ENCODE measurements around the gene LEO1.

LEO1 gene

GRCh38 chr15:51973775-51974174 is 2.2 kb upstream of the LEO1 start:
- DNase-seq (ENCODE audit: extremely low read depth, low read depth) = no peak
- TF ChIP-seq CTCF (IDR thresholded peaks at IDR 0.05; ENCODE audit: low read depth, low read length, missing control alignments) = no peak
- H3K4me3 ChIP-seq (replicated peaks; ENCODE audit: low read depth, low read length) = no peak overlapping the region

DNA sequence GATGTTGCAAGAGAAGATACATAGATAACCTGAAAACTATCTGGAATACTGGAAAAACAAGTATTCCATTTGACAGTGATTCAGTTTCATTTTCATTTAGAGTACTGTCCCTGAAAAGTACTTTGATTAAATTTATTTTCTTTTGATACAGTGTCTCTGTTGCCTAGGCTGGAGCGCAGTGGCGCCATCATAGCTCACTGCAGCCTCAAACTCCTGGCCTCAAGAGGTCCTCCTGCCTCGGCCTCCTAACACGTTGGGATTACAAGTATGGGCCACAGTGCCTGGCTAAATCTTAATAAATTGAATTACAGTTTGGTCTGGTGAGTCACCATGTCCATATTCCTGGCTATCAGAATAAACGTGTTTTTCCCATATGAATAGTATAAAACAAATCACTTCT is 1.6 kb upstream of the LEO1 start:
- H3K4me3 ChIP-seq (replicated peaks; ENCODE audit: low read depth, low read length) = no peak overlapping the region
- no peak for TF ChIP-seq CTCF (IDR thresholded peaks at IDR 0.05; ENCODE audit: low read depth, low read length, missing control alignments)
- no peak for DNase-seq (ENCODE audit: extremely low read depth, low read depth)

DNA sequence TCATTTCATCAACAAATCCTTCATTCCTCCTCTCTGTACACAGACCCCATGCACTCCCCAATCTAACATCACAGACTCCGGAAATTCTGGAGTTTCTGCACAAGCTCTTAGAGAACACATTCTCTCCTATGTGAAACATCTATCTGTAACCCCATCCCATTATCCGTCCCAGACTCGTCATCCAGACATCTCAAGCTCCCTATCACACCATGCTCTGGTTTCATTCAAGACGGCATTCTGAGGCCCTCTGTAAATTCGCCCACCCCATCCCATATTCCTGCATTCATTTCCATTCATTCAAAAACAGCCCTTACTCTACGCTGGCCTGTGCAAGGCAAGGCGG is 575 bp downstream of the LEO1 start:
- TF ChIP-seq CTCF (IDR thresholded peaks at IDR 0.05; ENCODE audit: low read depth, low read length, missing control alignments) = no peak
- peak overlapping the region; percentile 99 for H3K4me3 ChIP-seq (replicated peaks; ENCODE audit: low read depth, low read length)
- no peak for DNase-seq (ENCODE audit: extremely low read depth, low read depth)

DNA sequence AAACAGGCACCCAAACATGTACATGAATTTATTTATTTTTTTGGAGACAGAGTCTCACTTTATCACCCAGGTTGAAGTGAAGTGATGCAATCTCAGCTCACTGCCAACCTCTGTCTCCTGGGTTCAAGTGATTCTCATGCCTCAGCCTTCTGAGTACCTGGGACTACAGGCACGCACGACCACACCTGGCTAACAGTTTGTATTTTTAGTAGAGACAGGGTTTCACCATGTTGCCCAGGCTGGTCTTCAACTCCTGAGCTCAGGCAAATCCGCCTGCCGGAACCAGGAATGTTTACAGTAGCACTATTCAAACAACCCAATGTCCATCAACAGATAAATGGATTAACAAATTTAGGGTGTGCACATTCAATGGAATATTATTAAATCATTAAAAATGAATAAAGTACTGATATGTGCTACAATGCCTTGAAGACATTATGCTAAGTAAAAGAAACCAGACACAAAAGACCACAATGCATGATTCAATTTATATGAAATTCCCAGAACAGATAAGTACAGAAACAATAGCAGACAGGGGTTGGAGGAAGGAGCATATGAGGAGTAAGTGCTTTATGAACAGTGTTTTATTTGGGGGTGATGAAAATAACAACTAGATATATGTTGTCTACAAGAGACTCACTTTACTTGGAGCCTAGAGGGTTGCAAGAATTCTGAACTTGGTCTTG is 1.3 kb downstream of the LEO1 start:
- no peak for TF ChIP-seq CTCF (IDR thresholded peaks at IDR 0.05; ENCODE audit: low read depth, low read length, missing control alignments)
- no peak for DNase-seq (ENCODE audit: extremely low read depth, low read depth)
- peak overlapping the region; percentile 99 for H3K4me3 ChIP-seq (replicated peaks; ENCODE audit: low read depth, low read length)

GRCh38 chr15:51969728-51970127 is 1.9 kb downstream of the LEO1 start:
- TF ChIP-seq CTCF (IDR thresholded peaks at IDR 0.05; ENCODE audit: low read depth, low read length, missing control alignments) = no peak
- DNase-seq (ENCODE audit: extremely low read depth, low read depth) = no peak
- H3K4me3 ChIP-seq (replicated peaks; ENCODE audit: low read depth, low read length) = peak overlapping the region; percentile 99; the same call in 1 of the 2 replicates

GRCh38 chr15:51967583-51967982 is 4.0 kb downstream of the LEO1 start:
- no peak for DNase-seq (ENCODE audit: extremely low read depth, low read depth)
- H3K4me3 ChIP-seq (replicated peaks; ENCODE audit: low read depth, low read length) = no peak overlapping the region
- TF ChIP-seq CTCF (IDR thresholded peaks at IDR 0.05; ENCODE audit: low read depth, low read length, missing control alignments) = no peak

DNA sequence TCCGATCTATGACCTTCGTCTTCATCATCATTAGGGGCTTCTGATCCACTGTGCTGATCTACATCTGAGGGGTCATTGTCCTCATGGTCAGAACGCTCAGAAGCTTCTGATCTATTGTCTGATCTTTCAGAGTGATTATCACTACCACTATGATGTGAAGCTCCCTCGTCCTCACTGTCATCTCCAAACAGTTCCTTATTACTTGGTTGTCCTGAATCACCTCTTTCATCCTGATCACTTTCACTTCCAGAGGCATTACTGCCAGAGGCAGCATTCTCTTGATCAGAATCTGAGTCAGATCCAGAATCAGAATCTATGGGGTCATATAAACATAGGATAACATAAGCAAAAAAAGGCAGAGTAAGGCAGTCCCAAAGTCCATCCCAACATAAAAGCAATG is 5.4 kb downstream of the LEO1 start:
- DNase-seq (ENCODE audit: extremely low read depth, low read depth) = no peak
- no peak for TF ChIP-seq CTCF (IDR thresholded peaks at IDR 0.05; ENCODE audit: low read depth, low read length, missing control alignments)

More for the DNA sequence above, 5.4 kb downstream of the LEO1 start:
- no peak overlapping the region for H3K4me3 ChIP-seq (replicated peaks; ENCODE audit: low read depth, low read length)

All from HFF-Myc (cell line).